Heart left ventricle (tissue), 13 donors: ENCODE results near the gene TPST1.

Experiments
- CTCF ChIP-seq, 12 donors: fragments of 200-600 bp; sonication (generic) in 4 of 12; IDR thresholded peaks; one replicate each; pipeline versions ENCODE4 v1.5.0 to v1.8.0; 2018 to 2022; ENCODE audit warnings: antibody characterized with exemption in 12 of 12, mild to moderate bottlenecking in 5 of 12
- POLR2A ChIP-seq, 2 donors: fragments of 450-650 bp; IDR thresholded peaks; one replicate each; pipeline ENCODE4 v1.6.1; 2017; ENCODE audit warnings: antibody characterized with exemption in 2 of 2, mild to moderate bottlenecking in 2 of 2, moderate library complexity in 2 of 2
- donor health status: ischemic (EF 13 %, LVEDD 7.1; RV severe dilation, severe dysfunction).
- donor health status: DM: no; HTN: yes; CAD: no.
- donor health status: DM: no; HTN: no; CAD: no.
- donor health status: ischemic (EF 25% LVEDD 6.9; RV normal size, moderate dysfunction).
- donor health status: ischemic (EF 25% LVEDD 5.7; RV mildly dilated, moderate dysfunction).
- donor health status: ischemic (EF 35%, LVEDD 5.7; RV mildly dilated, moderate dysfunction).
- donor health status: nonischemic (EF 11% LVEDD 7.7; RV severe dilation, severe dysfunction).
- donor health status: DM: yes; HTN: yes; CAD: no.
- donor health status: PGD.
- donor health status: ischemic (EF 29% LVEDD 5.4; RV normal size, mild dysfunction).
- donor health status: nonischemic (EF 23%, LVEDD 6.1; RV moderate dilation, normal function).

DNA sequence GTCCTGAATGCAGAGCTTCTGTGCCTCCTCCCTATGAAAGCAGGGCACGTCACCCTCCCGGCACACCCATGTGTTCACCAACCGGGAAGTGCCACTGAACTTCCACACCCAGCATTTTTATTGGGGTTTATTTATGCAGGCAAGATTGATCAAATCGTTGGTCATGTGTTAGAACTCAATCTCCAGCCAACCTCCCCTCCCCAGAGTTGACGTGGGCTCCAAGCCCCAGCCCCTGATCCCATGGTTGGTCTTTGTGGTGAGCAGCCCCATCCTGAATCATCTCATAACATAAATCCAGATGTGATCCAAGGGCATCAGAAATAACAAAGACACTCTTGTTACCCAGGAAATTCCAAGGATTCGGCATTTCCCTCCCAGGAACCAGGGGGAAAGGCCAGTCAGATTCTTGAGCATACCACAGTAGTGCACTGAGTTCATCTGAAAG lies 151.2 kb downstream of the TPST1 start:
- TF ChIP-seq CTCF (IDR thresholded peaks at IDR 0.05), result no peak
- TF ChIP-seq POLR2A (IDR thresholded peaks at IDR 0.05), result no peak
